Body of pancreas (tissue), 4 donors: ENCODE results near the gene COLGALT1.

Experiments
- POLR2A ChIP-seq, 3 donors: fragments of 450-650 bp; IDR thresholded peaks; one replicate each; pipeline ENCODE4 v1.6.1; 2016; ENCODE audit warnings: antibody characterized with exemption in 3 of 3, mild to moderate bottlenecking in 2 of 3
- TF ChIP-seq, protein P1 (sequence below), 7 experiments: fragments of 450-650 bp in 4 of 7; fragments of 200-600 bp in 3 of 7; sonication (generic) in 3 of 7; IDR thresholded peaks; one replicate each; pipeline ENCODE4 v1.5.1; 2016 to 2019; ENCODE audit warnings: antibody characterized with exemption in 7 of 7

DNA sequence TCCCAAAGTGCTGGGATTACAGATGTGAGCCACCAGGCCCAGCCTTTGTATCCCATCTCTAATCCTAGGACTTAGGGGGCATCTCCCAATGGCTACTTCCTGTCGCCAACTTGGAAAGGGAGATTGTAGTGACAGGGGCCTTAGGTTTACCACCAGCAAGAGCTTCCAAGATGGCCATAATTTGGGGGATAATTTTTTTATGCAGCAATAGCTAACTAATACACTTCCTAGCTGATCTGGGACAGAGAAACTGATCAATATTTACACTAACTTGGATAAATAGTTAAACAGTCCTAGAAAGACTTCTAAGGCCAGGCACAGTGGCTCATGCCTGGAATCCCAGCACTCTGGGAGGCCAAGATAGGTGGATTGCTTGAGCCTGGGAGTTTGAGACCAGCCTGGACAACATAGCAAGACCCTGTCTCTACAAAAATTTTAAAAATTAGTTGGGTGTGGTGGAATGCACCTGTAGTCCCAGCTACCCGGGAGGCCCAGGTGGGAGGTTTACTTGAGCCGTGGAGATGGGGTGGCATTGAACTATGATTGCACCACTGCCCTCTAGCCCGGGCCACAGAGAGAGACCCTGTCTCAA, 5.3 kb upstream of the COLGALT1 start:
- TF ChIP-seq, protein P1, sequence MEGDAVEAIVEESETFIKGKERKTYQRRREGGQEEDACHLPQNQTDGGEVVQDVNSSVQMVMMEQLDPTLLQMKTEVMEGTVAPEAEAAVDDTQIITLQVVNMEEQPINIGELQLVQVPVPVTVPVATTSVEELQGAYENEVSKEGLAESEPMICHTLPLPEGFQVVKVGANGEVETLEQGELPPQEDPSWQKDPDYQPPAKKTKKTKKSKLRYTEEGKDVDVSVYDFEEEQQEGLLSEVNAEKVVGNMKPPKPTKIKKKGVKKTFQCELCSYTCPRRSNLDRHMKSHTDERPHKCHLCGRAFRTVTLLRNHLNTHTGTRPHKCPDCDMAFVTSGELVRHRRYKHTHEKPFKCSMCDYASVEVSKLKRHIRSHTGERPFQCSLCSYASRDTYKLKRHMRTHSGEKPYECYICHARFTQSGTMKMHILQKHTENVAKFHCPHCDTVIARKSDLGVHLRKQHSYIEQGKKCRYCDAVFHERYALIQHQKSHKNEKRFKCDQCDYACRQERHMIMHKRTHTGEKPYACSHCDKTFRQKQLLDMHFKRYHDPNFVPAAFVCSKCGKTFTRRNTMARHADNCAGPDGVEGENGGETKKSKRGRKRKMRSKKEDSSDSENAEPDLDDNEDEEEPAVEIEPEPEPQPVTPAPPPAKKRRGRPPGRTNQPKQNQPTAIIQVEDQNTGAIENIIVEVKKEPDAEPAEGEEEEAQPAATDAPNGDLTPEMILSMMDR (IDR thresholded peaks at IDR 0.05), result no peak
- TF ChIP-seq POLR2A (IDR thresholded peaks at IDR 0.05), result no peak
